ENCODE measurements around the gene CDR2. TPM values are rescaled to one million over a fixed set of nuclear protein-coding genes. Genes with fewer than 3 reads are reported as not detected.

The CDR2 gene
- total and polyA plus RNA-seq, 9 of the 15 experiments (the other 6 are each of a cell fraction or from before 2014, with no cell fraction given) = 4.6 to 30.3 (median 19.9) TPM

DNA sequence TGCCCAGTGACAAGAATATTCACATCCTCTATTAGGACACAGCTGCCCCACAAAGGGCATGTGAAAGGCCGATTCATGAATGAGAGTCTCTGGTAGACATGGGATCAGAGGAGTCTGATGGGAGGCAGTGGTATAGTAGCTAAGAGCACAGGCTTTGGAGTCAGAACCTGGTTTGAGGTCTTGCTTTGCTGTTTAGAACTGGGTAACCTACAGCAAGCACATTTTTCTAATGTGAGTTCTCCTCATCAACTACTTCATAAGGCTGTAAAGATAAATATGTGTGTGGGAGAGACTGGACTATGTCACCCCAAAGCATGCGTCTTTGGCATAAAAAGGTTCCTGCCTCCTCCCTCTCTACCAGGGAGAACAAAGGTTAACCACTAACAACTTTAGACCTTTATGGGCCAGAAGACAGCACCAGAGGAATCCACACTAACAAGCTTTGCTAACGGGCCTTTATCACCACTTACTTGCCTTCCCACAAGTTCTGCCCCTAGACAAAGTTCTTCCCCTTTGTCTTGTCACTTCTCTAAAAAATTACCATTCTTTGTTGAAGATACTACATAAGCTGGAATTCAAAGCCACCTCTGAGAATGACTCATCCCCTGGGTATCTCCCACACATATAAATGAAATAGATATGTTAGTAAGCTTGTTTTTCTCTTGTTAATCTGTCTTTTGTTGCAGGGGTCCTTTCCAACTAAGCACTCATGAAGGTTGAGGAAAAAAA, 21.1 kb downstream of the CDR2 start (continued):
- TF ChIP-seq, protein P1, sequence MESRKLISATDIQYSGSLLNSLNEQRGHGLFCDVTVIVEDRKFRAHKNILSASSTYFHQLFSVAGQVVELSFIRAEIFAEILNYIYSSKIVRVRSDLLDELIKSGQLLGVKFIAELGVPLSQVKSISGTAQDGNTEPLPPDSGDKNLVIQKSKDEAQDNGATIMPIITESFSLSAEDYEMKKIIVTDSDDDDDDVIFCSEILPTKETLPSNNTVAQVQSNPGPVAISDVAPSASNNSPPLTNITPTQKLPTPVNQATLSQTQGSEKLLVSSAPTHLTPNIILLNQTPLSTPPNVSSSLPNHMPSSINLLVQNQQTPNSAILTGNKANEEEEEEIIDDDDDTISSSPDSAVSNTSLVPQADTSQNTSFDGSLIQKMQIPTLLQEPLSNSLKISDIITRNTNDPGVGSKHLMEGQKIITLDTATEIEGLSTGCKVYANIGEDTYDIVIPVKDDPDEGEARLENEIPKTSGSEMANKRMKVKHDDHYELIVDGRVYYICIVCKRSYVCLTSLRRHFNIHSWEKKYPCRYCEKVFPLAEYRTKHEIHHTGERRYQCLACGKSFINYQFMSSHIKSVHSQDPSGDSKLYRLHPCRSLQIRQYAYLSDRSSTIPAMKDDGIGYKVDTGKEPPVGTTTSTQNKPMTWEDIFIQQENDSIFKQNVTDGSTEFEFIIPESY (CRISPR knock-in tag; IDR thresholded peaks at IDR 0.05) = no peak
- TF ChIP-seq BRCA1 (IDR thresholded peaks at IDR 0.05) (no peak), BRCA1 (CRISPR knock-in tag; IDR thresholded peaks at IDR 0.05) (no peak), RAD51 (IDR thresholded peaks at IDR 0.05; ENCODE audit: borderline replicate concordance, low read depth) (no peak), KLF6 (CRISPR knock-in tag; IDR thresholded peaks at IDR 0.05; ENCODE audit: borderline replicate concordance) (no peak), ZNF253 (CRISPR knock-in tag; conservative IDR thresholded peaks at IDR 0.05) (no peak), ESRRA (IDR thresholded peaks at IDR 0.05; ENCODE audit: borderline replicate concordance, low read depth) (no peak), CAMTA2 (CRISPR knock-in tag; conservative IDR thresholded peaks at IDR 0.05) (no peak), PHF21A (IDR thresholded peaks at IDR 0.05; ENCODE audit: borderline replicate concordance, low read depth) (no peak), DDX20 (tag; IDR thresholded peaks at IDR 0.05; ENCODE audit: low read depth) (no peak), ASH1L (IDR thresholded peaks at IDR 0.05; ENCODE audit: borderline replicate concordance, low read depth, partially characterized antibody) (no peak), CBFA2T3 (IDR thresholded peaks at IDR 0.05) (peak; percentile 40), SIRT6 (IDR thresholded peaks at IDR 0.05; ENCODE audit: low read depth, low read length) (no peak), TEAD4 (IDR thresholded peaks at IDR 0.05; ENCODE audit: low read length) (peak; percentile 66), TEAD4 (CRISPR knock-in tag; IDR thresholded peaks at IDR 0.05; ENCODE audit: borderline replicate concordance) (no peak), EHMT2 (IDR thresholded peaks at IDR 0.05) (no peak), BDP1 (IDR thresholded peaks at IDR 0.05; ENCODE audit: insufficient read depth, insufficient read length) (no peak), MAFK (IDR thresholded peaks at IDR 0.05; ENCODE audit: low read length) (no peak; the same call in 1 of the 2 replicates), TCF7L2 (IDR thresholded peaks at IDR 0.05; ENCODE audit: low read depth, low read length) (no peak), ATF1 (CRISPR knock-in tag; IDR thresholded peaks at IDR 0.05) (no peak), ATF1 (tag; IDR thresholded peaks at IDR 0.05) (peak; percentile 19; the same call in 1 of the 2 replicates), CXXC5 (CRISPR knock-in tag; IDR thresholded peaks at IDR 0.05) (0 out of 2 replicates have a peak, but pooled peaks have one; percentile 21), GABPA (tag; conservative IDR thresholded peaks at IDR 0.05; ENCODE audit: low read depth) (no peak)
- TF ChIP-seq, protein P2, sequence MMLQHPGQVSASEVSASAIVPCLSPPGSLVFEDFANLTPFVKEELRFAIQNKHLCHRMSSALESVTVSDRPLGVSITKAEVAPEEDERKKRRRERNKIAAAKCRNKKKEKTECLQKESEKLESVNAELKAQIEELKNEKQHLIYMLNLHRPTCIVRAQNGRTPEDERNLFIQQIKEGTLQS (IDR thresholded peaks at IDR 0.05) = peak; percentile 95
- TF ChIP-seq, protein P2 (CRISPR knock-in tag; conservative IDR thresholded peaks at IDR 0.05) = no peak
- TF ChIP-seq, protein P3, sequence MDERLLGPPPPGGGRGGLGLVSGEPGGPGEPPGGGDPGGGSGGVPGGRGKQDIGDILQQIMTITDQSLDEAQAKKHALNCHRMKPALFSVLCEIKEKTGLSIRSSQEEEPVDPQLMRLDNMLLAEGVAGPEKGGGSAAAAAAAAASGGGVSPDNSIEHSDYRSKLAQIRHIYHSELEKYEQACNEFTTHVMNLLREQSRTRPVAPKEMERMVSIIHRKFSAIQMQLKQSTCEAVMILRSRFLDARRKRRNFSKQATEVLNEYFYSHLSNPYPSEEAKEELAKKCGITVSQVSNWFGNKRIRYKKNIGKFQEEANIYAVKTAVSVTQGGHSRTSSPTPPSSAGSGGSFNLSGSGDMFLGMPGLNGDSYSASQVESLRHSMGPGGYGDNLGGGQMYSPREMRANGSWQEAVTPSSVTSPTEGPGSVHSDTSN (CRISPR knock-in tag; IDR thresholded peaks at IDR 0.05; ENCODE audit: low read depth) = no peak
- TF ChIP-seq, protein P3 (tag; conservative IDR thresholded peaks at IDR 0.05; ENCODE audit: low read depth) = peak; percentile 31; the same call in 1 of the 2 replicates
